Stimulated activated CD8-positive, alpha-beta memory T cell treated with anti-CD3 and anti-CD28 coated beads, Interleukin-15, amount 100 ng/mL, for 48 hours (primary cell): Measurements from ENCODE around the gene PARD3.

Source experiments
- DNase-seq, 2 donors: peaks; one replicate each; pipeline ENCODE4 v3.0.0-alpha.2; 2020; ENCODE audit warnings: low read depth in 2 of 2

The PARD3 gene

DNA sequence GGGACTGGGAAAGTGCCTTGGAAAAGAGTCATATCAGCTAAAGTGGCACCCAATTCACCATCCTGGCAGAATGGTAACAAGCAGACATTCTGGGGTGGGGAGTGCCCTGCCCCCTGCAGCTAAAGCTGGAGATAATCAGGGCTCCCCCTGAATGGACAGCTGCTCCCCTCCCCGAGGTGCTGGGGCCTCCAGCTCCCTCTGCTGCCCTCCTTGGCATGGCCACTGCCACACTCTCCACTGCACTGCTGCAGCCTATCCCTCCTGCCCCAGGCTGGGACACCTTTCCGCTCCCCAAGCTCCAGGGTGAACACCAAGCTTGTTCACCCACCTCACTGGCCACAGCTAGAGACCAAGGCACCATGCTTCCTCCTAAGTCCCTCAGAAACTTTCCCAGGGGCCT is 9.8 kb upstream of the PARD3 start:
- DNase-seq, result no peak

DNA sequence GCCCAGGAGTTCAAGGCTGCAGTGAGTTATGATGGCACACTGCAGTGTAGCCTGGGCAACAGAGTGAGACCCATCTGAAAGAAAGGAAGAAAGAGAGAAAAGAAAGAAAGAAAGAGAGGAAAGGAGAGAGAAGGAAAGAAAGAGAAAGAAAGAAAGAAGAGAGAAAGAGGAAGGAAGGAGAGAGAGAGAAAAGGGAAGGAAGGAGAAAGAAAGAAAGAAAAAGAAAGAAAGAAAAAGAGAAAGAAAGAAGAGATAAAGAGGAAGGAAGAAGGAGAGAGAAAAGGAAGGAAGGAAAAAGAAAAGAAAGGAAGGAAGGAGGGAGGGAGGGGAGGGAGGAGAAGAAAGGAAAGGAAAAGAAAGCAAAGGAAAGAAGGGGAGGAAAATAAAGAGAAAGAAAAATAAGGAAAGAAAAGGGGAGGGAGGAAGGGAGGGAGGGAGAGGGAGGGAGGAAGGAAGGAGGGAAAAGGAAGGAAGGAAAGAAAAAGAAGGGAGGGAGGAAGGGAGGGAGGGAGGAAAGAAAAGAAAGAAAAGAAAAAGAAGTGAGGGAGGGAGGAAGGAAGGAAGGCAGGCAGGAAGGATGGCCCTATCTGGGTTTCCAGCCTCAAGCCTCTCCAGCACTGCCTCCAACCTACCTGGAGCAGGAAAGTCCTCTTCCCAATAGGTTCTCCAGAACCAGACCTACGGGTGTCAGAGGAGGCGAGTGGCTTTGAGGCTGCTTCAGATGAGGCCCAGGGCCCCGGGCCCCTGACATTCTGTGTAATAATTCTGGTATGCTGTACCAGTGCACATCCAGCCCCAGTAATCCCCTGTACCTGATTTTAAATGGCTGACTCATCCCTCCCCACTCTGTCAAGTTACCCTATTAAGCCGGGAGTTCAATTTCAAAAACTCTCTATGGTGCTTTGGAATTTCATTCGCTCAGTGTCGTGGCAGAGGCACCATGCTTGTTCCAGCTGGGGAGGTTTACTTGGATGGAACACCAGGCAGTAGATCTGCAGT is 6.8 kb upstream of the PARD3 start:
- no peak for DNase-seq

DNA sequence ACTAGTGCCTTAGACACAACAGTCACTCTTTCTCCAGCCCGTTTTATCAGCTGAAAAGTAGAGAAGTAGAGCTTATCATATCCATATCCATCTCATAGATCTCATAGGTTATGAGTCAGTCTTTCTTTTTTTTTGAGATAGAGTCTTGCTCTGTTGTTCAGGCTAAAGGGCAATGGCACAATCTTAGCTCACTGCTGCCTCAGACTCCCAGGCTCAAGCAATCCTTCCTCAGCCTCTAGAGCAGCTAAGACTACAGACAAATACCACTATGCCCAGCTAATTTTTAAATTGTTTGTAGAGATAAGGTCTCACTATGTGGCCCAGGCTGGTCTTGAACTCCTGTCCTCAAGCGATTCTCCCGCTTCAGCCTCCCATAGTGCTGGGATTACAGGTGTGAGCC is 2.5 kb upstream of the PARD3 start:
- DNase-seq, result no peak

DNA sequence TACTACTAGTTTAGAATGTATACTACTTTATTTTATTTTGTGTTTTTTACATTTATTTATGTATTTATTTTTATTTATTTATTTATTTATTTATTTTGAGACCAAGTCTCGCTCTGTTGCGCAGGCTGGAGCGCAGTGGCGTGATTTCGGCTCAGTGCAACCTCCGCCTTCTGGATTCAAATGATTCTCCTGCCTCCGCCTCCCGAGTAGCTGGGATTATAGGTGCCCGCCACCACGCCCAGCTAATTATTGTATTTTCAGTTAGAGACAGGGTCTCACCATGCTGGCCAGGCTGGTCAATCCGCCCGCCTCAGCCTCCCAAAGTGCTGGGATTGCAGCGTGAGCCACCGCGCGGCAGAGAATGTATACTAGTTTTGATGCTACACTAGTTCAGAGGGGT is 2.0 kb upstream of the PARD3 start:
- no peak for DNase-seq

DNA sequence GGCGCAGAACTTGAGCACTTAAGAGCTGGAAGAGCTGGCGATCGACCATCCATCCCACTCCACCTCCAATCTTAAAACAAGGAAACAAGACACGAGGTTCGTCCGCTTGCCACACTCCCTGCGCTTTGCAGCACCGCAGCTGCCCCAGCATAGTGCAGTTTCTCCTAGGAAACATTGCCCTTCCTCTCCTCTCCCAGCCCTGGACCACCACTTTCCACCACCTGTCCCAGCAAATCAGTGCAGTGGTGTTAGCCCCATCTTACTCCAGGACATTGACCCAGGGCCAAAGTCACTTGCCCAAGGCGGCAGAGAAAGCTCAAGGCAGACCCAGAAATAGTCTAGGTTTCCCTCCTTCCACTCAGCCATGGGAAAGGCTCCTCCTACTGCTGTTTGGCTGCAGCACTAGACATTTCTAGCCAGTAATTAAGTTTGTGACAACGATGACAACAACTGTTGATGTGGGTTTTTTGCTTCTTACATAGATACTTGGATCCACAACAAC is 1.5 kb upstream of the PARD3 start:
- no peak for DNase-seq

DNA sequence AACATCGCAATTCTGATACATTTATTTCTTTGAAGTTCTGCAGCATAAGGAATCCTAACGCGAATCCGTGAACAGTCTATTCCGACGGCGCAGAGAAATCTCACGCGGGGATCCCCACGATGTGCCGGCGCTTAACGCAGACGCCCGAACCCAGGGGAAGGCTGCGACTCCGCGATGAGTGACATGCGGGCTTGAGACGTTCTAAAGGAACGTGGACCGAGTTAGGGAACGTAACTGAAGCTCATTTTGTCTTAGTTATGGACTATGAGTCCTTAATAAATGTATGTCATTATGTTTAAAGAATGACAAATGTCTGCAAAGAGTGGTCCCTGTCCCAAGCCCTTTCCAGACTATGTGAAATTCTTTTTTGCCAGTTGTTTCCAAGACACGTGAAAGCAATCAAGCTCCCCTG is 995 bp upstream of the PARD3 start:
- no peak for DNase-seq

DNA sequence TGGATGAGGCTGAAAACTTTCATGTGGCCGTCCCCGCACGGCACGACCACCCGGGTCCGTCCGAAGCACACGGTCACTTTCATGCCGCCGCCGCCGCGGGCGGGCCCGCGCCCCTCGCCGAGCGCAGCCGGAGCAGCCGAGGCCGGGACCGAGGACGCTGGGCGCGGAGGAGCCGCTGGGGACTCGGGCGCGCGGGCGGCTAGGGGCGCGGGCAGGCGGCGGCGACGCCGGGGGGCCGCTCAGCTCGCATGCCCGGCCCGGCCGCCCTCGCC is 247 bp downstream of the PARD3 start:
- no peak for DNase-seq

DNA sequence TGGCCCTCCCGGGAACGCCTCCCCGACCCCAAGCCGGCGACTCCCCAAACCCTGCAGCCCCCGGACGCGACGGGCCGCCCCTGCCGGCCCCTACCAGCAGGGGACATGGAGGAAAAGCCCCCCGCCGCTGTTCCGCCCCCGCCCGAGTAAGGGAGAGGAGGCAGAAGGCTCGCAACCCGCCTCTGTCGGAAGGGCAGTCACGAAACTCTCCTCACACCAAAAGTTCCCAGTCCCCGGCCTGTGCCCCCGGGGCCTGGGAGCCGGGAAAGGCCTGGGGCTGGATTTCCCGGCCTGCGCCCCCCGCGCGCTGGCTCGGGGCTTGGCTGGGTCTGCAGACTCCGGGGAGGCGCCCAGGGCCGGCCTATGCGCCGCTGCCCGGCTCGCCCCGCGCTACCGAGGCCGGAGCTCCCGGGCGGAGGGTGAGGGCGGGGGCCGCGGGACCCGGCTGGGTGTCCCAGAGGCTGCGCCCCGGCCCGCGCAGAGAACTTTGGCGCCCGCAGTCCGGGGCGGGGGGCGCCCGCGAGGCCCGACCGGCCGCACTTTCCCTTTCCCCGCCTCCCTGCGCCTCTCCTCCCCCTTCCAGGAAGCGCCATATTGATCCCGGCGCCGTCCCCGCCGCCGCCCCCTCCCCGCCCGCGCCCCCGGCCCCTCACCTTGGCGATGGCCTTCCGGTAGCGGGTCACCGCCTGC is 728 bp downstream of the PARD3 start:
- DNase-seq, result no peak

DNA sequence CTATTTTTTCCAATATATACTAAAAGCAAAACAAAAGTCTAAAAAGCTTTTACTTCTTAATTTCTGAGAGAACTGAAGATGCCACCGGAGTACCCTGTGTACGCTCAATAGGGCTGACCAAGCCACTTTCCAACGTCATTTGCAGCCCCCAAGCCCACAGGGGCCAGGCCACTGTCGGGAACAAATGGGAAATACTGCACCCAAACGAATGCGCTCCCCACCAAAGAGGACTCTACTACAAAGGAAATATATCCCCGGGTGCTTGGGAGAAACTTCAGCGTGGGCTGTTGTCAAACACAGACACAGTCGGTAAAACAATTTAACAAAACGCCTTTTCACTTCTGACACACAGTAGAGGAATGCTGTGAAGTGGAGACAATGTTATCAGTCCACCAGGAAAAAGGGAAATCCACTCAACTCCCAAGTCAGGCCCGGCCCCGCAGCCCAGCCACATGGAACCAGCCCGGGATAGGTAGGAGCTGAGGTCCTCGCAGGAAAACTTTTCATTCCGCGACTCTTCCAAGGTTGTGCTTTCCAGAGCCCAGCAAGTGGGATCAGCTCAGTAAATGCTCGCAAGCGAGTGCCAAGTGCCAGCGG is 1.4 kb downstream of the PARD3 start:
- DNase-seq, result no peak

DNA sequence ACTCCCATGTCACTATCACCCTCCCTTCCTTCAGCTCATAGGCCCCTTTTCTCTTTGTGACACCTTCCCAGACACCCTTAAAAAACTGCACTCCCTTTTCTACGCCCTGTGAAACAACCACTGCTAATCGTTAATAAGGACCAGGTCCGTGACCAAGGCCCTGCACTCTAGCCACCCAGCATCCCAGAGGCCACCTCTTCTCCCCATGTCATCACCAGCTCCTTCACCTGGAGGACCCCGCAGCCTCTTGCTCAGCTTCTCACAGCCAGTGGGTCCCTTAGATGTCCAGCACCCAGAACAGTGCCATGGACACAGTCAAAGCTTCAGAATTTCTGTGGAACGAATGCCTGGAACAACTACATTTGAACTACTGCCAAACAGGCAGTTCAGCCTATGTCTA is 2.3 kb downstream of the PARD3 start:
- no peak for DNase-seq

DNA sequence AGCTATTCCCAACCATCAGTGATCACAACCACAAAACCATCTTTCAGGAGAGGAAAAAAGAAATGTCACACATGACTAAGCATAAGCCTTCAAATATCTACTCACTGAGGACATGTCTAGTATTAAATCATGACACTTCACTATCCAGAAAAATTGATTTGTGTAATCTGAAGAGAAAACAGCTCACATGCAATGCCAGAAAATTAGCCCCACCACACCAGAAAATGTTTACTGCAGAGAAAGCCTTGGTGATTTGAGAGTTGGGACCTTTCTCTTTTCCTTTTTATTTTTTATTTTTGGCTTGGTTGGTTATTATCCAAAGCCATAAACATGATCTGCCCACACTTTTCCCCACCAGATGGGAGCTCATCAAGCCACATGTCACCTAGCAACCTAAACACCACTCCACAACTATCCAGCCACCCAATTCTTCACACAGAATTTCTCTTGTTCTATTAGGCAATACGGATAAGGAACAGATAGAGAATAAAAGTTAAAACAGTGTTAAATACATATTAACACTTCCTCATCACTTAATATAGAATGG is 3.1 kb downstream of the PARD3 start:
- no peak for DNase-seq

DNA sequence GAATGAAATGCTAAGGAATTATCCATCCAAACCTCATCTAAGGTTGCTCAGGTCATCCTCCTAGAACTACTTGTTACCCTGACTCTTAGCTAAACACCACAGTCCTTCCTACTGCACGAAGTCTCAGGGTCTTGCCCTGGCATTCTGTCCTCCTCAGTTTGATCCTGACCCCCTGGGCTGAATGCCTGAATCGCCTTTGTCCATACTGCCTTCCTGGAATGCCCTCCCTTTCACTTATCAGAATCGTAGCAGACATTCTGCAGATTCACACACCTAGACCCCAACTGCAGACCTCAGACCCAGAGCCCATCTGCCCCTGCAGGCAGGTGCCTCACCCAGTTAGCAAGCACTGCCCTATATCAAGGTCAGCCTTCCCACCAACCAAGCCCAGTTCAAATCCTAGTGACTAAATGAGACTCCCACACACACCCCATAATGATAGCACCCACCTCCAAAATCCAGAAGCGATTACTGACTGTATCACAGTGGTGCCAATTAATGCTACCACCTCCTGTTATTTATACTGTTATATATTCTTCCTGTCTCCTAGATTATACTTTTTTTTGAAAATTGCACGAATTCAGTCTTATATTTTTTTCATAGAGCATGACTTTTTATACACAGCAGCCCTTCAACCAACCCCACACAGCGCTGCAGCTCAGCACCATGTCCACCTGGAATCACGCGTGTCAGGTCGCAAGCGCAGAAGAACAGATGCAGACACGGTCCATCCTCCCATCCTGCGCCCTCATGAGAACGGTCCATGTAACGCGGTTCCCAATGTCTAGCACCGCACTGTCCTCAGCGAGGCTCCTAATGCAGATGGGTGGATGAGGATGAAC is 3.7 kb downstream of the PARD3 start:
- DNase-seq, result no peak

DNA sequence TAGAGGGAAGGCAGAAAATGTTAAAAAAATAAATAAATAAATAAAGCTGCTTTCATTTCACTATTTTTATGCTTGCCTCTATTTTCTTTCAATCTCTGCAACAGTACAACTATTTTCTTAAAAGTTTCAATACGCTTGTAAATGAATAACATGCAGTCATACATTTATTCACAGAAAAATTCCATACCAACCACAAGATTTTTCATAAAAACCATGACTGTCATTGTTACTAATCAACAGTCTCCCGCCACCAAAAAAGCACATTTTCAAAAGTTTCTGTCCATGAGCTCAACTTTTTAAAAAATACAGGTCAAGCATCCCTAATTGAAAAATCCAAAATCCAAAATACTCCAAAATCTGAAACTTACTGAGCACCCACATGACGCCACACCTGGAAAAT is 5.3 kb downstream of the PARD3 start:
- DNase-seq, result no peak

DNA sequence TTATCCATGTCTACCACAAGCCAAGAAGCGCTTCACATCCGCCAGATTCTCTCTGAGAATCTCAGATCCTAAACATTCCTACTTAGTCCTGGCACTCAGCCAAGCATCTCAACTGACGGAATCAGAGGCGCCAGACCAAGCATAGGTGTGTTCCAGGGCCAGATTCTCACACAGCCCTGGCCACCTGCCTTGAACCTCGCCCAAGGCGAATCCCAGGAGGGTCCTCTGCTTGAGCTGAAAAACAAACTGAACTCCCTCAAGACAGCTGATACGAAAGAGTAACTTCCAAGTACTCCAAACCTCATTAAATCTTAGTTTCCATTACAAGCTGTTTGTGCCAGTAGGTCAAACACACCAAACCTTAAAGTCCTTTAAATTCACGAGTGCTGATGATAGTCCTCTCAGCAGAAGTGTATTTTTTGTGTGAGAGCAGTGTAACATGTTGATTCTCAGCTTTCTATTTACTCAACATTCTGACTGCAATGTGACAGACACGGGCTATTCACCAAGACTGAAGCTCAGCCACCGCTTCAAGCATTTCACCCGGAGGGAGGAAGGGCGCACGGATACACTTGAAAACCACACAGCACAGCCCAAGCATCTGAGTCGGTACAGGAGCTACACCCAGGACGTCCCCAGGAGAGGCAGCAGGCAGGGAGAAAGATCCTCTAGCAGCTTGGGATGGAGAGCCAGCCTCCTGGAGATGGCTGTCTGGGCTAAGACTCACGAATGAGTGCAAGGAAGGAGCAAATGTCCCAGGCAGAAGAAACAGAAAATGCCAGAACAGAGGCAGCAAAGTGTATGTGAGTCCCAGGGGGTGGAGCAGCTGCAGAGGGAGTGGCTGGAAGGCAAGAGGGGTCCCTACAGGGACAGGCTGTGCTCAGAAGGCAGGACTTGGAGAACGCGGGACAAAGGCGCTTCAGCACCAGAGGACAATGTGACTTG is 6.0 kb downstream of the PARD3 start:
- no peak for DNase-seq

DNA sequence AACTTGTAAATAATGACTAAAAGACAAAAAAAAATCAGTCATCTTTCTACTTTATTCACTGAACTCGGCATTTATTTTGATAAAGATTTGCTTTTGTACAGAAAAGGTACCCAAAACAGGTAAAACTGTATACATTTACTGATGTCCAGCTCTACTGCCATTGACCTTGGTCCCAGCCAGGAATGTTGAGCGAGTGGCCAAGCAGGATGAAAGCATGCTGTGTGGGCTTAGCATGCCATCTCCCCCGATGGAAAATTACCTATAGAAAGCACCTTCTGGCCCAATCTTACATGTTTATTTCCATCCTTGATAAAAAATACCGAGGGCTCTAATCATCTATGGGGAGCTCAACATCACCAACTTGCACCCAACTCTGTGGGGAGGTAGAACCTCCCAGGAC is 6.8 kb downstream of the PARD3 start:
- no peak for DNase-seq

DNA sequence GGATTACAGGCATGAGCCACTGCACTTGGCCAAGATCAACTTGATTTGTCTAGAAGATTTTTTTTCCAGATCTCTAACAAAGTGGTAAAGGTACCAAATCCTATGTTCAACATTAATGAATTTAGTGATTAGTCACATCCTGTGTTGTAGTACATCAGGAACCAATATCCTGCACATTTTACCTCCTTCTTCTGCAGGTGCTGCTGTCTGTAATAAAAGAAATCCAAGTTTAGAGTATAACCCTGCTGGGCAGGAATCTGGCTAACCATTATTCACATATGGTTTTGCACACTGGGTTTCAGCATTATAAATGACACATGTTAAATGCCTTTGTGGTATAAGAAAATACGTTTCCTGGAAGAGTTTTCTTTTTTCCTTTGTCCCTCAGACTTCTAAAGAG is 10.8 kb downstream of the PARD3 start:
- DNase-seq, result no peak

DNA sequence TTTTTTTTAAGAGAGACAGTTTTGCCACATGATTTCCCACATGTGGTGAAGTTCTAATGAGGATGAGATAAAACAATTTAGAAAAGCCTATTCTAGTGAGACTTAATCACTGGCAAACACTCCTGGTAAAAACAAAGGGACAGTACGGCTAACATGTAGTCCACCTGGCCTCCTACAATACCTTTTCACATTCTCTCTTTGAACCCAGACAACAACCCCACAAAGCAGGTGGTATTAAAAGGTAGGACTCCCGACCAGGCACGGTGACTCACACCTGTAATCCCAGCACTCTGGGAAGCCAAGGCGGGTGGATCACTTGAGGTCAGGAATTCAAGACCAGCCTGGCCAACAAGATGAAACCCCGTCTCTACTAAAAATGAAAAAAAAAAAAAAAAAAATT is 12.4 kb downstream of the PARD3 start:
- no peak for DNase-seq

DNA sequence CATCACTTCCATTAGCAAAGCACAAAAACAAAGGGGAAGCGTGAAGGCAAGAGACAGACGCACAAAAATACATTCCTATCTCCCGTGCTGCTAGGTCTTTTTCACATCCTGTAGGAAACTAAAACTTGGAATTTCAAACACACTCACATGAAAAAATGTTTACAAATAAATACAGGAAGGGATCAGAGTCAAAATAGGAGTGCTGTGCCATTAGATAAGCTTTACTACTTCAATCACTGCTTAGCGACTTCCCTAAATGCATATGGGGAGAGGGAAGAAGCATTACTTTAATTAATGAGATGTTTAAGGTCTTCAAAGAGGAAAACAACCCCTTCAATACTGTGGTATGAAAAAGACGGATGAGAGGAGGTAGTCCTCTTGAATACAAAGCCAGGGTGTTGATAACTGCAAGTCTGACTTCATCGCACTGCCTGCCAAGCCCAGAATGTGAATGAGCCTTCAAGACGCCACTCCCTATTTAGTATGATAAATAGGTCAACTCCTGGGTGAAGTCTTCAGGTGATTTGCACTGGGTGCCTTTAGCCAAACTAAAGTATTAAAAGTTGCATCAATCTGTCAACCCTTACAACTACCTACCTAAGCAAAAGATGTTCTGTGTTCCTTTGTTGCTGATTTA is 13.9 kb downstream of the PARD3 start:
- DNase-seq, result no peak

DNA sequence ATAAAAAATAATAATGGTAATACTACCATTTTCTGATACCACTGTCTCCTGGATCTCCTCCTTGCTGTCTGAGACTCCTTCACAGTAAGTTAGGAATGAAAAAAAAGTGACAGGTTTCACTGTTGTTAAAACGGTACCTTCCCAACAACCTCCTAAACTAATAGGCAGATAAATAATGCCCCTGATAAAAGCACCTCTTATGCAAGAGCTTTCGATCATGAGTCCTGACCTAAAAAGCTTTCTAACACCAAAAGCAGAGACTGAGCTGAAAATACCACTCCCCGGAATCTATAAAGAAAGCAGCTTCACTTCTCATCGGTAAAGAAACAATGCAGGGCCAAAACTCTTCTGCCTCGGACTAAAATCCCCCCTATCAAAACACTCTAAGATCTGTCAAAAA is 14.5 kb downstream of the PARD3 start:
- DNase-seq, result no peak

DNA sequence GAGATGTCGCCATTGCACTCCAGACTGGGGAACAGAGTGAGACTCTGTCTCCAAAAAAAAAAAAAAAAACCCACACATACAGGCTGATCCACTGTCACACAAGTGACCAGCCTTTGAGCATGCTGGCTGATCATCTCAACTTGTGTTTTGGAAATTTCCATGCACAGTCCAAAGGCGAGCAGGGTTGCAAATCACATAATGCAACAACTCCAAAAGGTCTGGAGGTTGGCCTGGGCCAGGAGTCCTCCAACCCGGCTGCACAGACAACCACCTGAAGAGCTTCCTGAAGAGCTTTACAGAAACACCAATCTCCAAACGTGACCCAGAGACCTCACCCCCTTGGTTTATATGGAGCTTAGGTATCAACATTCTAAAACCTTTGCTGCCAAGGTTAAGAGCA is 16.4 kb downstream of the PARD3 start:
- no peak for DNase-seq
